Measurements from ENCODE around the gene TTC4.

The TTC4 gene

DNA sequence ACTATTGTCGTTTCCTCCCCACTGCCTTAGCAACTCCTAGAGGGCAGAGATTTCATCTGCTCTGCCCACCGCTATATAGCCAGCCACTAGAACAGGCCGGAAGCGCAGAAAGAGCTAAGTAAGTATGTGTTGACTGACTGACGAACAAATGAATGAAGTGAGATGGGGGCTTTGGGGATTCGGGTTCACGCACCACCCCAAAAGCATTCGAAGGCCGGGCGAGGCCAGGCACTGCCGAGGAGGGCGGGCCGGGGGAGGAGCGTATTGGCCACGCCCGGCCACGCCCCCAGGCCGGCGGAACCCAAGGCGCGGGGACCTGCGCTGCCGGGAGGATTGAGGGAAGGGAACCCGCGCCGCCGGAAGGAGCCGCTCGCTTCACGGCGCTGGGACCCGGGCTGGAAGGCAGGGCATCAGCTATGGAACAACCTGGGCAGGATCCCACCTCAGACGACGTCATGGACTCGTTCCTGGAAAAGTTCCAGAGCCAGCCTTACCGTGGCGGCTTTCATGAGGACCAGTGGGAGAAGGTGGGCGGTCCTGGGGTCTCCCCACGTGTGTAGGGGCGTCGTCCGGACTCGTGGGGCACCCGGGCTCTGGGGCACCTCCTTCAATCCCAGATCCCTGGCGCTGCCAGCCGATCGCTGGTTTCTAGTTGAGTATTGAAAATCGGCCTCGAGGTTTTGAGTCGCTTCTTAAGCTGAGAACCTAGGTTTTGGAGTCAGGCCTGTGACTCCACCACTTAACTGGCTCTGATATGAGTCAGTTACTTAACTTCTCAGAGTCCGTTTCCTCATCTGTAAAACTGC, at the start of gene TTC4:
Gene TTC4 (plus strand): TSS at position 369 of the 806 bp plus-strand sequence. CDS start 48 bp downstream, at position 417.
- H3K27ac ChIP-seq (ENCODE audit: low read depth, low read length) = peak within 1 kb of the TSS; percentile 73
- no peaks in the 10 kb centered on the region for H3K27me3 ChIP-seq (ENCODE audit: control insufficient read depth in 1 of 2, insufficient read depth in 2 of 2, low read length in 2 of 2)

DNA sequence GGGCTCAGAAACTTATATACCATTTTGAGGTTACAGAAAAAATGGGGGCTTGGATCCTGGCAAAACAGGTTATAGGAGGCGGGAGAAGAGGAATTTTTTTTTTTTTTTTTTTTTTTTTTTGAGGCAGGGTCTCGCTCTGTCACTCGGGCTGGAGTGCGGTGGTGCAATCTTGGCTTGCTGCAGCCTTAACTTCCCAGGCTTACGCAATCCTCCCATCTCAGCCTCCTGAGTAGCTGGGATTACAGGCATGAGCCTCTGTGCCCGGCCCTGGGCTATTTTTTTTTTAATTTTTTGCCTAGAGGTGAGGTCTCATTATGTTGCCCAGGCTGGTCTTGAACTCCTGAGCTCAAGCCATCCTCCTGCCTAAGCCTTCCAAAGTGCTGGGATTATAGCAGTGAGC, 49.3 kb upstream of the TTC4 start:
- Histone ChIP-seq H3K36me3 (ENCODE audit: insufficient read depth, low read length) (no peaks in the 10 kb centered on the region), H3K9ac (ENCODE audit: low read length) (no peak overlapping the region), H3K9me3 (ENCODE audit: low read length) (no peaks in the 10 kb centered on the region), H3K4me1 (ENCODE audit: insufficient read depth, low read length) (no peaks in the 10 kb centered on the region), H3K4me3 (ENCODE audit: low read depth in 1 of 2, low read length in 2 of 2) (no peak overlapping the region), H3K27me3 (ENCODE audit: control insufficient read depth in 1 of 2, insufficient read depth in 2 of 2, low read length in 2 of 2) (no peaks in the 10 kb centered on the region), H3K27ac (ENCODE audit: low read depth, low read length) (no peak overlapping the region)

More for the DNA sequence above, at the start of gene TTC4:
- peak within 1 kb of the TSS; percentile 76 to 91 for H3K4me3 ChIP-seq (ENCODE audit: low read depth in 1 of 2, low read length in 2 of 2)
- peak within 1 kb of the TSS; percentile 63 for H3K9ac ChIP-seq (ENCODE audit: low read length)
- peaks cover 16% of the 10 kb centered on the region for H3K36me3 ChIP-seq (ENCODE audit: insufficient read depth, low read length)
- no peaks in the 10 kb centered on the region for H3K9me3 ChIP-seq (ENCODE audit: low read length)
- H3K4me1 ChIP-seq (ENCODE audit: insufficient read depth, low read length) = peaks cover 20% of the 10 kb centered on the region

DNA sequence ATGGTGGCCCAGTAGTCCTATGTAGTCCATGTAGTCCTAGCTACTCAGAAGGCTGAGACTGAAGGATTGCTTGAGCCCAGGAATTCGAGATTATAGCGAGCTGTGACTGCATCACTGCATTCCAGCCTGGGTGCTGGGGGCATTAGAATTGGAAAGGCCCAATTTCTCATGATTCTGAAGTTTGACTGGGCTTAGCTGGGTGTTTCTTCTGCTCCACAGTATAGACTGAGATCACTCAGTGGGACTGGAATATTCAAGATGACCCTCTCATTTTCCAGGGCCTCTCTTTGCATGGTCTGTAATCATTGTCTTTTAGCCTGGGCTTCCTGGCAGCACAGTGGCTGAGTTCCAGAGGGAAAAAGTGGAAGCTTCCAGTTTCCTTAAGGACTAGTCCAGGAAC, 47.9 kb upstream of the TTC4 start:
- no peak overlapping the region for H3K27ac ChIP-seq (ENCODE audit: low read depth, low read length)
- H3K9me3 ChIP-seq (ENCODE audit: low read length) = no peaks in the 10 kb centered on the region
- no peak overlapping the region for H3K4me3 ChIP-seq (ENCODE audit: low read depth in 1 of 2, low read length in 2 of 2)
- H3K4me1 ChIP-seq (ENCODE audit: insufficient read depth, low read length) = no peaks in the 10 kb centered on the region
- H3K36me3 ChIP-seq (ENCODE audit: insufficient read depth, low read length) = no peaks in the 10 kb centered on the region
- H3K9ac ChIP-seq (ENCODE audit: low read length) = no peak overlapping the region
- no peaks in the 10 kb centered on the region for H3K27me3 ChIP-seq (ENCODE audit: control insufficient read depth in 1 of 2, insufficient read depth in 2 of 2, low read length in 2 of 2)

- Histone ChIP-seq H3K9me3 (ENCODE audit: low read length) (no peaks in the 10 kb centered on the region), H3K27ac (ENCODE audit: low read depth, low read length) (no peak overlapping the region), H3K36me3 (ENCODE audit: insufficient read depth, low read length) (no peaks in the 10 kb centered on the region), H3K9ac (ENCODE audit: low read length) (no peak overlapping the region), H3K4me1 (ENCODE audit: insufficient read depth, low read length) (no peaks in the 10 kb centered on the region), H3K4me3 (ENCODE audit: low read depth in 1 of 2, low read length in 2 of 2) (no peak overlapping the region), H3K27me3 (ENCODE audit: control insufficient read depth in 1 of 2, insufficient read depth in 2 of 2, low read length in 2 of 2) (no peaks in the 10 kb centered on the region)
These were observed 47.1 kb upstream of the TTC4 start for GRCh38 chr1:54668567-54668966.

GRCh38 chr1:54671985-54672608, 43.6 kb upstream of the TTC4 start:
- H3K4me3 ChIP-seq (ENCODE audit: low read depth in 1 of 2, low read length in 2 of 2) = no peak overlapping the region
- no peaks in the 10 kb centered on the region for H3K4me1 ChIP-seq (ENCODE audit: insufficient read depth, low read length)
- H3K9me3 ChIP-seq (ENCODE audit: low read length) = no peaks in the 10 kb centered on the region
- H3K27ac ChIP-seq (ENCODE audit: low read depth, low read length) = no peak overlapping the region
- peaks cover 5% of the 10 kb centered on the region for H3K36me3 ChIP-seq (ENCODE audit: insufficient read depth, low read length)
- H3K27me3 ChIP-seq (ENCODE audit: control insufficient read depth in 1 of 2, insufficient read depth in 2 of 2, low read length in 2 of 2) = no peaks in the 10 kb centered on the region
- H3K9ac ChIP-seq (ENCODE audit: low read length) = no peak overlapping the region

- no peak overlapping the region for H3K27ac ChIP-seq (ENCODE audit: low read depth, low read length)
- no peak overlapping the region for H3K9ac ChIP-seq (ENCODE audit: low read length)
- H3K36me3 ChIP-seq (ENCODE audit: insufficient read depth, low read length) = peaks cover under 1% of the 10 kb centered on the region
- H3K4me3 ChIP-seq (ENCODE audit: low read depth in 1 of 2, low read length in 2 of 2) = no peak overlapping the region
- no peaks in the 10 kb centered on the region for H3K27me3 ChIP-seq (ENCODE audit: control insufficient read depth in 1 of 2, insufficient read depth in 2 of 2, low read length in 2 of 2)
- H3K4me1 ChIP-seq (ENCODE audit: insufficient read depth, low read length) = peaks cover 11% of the 10 kb centered on the region
- no peaks in the 10 kb centered on the region for H3K9me3 ChIP-seq (ENCODE audit: low read length)
These were observed 36.7 kb upstream of the TTC4 start for GRCh38 chr1:54678776-54679643.

DNA sequence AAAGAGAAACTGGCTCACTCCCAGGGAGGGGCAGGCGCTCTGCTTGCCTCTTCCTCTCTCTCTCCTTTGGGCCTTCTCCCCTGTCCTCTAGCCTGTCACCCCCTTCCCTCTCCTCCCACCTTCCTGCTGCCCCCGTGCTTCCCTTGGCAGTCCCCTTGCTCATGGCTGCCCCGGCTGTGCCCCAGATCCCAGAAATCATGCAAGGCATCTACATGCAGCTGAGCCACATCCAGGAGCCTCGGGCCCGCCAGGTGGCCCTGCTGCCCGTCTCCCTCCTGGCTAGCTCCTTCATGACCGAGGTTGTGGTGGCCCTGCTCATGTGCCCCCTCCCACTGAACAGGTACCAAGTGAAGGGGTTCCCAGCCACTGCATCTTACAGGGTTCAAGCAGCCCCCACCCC, 36.0 kb upstream of the TTC4 start:
- no peak overlapping the region for H3K9ac ChIP-seq (ENCODE audit: low read length)
- no peak overlapping the region for H3K4me3 ChIP-seq (ENCODE audit: low read depth in 1 of 2, low read length in 2 of 2)
- peaks cover 11% of the 10 kb centered on the region for H3K4me1 ChIP-seq (ENCODE audit: insufficient read depth, low read length)
- H3K36me3 ChIP-seq (ENCODE audit: insufficient read depth, low read length) = no peaks in the 10 kb centered on the region
- H3K9me3 ChIP-seq (ENCODE audit: low read length) = no peaks in the 10 kb centered on the region
- no peaks in the 10 kb centered on the region for H3K27me3 ChIP-seq (ENCODE audit: control insufficient read depth in 1 of 2, insufficient read depth in 2 of 2, low read length in 2 of 2)
- H3K27ac ChIP-seq (ENCODE audit: low read depth, low read length) = no peak overlapping the region

DNA sequence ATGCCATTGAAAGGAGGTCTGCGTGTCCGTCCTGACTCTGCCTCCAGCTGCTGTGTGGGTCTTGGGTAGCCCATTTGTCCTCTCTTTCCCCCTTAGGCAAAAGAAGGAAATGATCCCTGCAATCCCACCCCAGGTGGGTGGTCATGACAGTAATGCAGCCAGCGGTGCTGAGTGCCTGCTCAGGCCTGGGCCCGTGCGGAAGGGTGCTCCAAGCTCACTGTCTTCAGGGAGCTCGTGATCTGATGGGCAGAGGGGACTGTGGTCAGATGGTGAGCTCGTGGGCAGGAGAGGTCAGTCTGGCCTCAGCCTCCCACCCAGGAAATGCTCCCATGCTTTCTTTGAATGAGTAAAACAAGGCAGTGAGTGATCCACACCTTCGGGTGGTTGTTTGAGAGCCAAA, 35.3 kb upstream of the TTC4 start:
- H3K36me3 ChIP-seq (ENCODE audit: insufficient read depth, low read length) = no peaks in the 10 kb centered on the region
- no peak overlapping the region for H3K27ac ChIP-seq (ENCODE audit: low read depth, low read length)
- H3K27me3 ChIP-seq (ENCODE audit: control insufficient read depth in 1 of 2, insufficient read depth in 2 of 2, low read length in 2 of 2) = no peaks in the 10 kb centered on the region
- H3K9ac ChIP-seq (ENCODE audit: low read length) = no peak overlapping the region
- H3K4me3 ChIP-seq (ENCODE audit: low read depth in 1 of 2, low read length in 2 of 2) = no peak overlapping the region
- no peaks in the 10 kb centered on the region for H3K9me3 ChIP-seq (ENCODE audit: low read length)
- H3K4me1 ChIP-seq (ENCODE audit: insufficient read depth, low read length) = peaks cover 11% of the 10 kb centered on the region

DNA sequence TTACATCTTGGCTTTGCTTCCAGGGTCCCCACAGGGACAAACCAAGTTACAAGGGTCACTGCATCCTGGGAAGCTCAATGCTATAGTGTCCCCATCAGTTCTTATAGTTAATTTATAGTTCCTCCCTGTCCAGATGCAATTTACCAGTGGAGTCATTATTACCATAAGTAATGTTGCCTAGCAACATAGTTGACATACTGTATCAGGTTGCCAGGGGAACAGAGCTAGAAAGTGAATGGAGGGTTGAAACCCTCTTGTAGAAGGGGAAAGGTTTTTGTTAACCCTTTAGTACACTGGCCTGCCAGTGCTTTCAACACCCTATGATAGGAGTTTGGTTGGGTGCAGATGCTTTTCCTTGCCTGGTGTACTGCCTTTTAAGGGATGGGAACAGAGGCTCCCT, 34.3 kb upstream of the TTC4 start:
- no peaks in the 10 kb centered on the region for H3K36me3 ChIP-seq (ENCODE audit: insufficient read depth, low read length)
- H3K4me3 ChIP-seq (ENCODE audit: low read depth in 1 of 2, low read length in 2 of 2) = no peak overlapping the region

DNA sequence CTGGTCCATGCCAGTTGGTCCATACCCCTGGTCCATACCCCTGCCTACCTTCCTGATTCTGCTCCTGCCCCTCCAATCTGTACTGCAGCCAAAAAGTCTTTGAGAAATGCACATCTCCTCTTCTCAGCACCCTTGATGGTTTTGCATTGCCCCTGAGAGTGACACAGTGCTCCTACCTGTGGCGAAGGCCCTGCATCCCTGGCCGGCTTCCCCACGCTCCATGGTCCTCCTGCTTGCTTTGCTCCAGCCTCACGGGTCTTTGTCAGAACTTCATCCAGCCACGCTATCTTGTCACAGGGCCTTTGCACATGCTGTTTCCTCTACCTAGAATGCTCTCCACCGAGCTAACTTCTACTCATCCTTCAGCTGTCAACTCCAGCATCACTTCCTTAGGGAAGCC, 32.2 kb upstream of the TTC4 start:
- no peak overlapping the region for H3K27ac ChIP-seq (ENCODE audit: low read depth, low read length)
- no peaks in the 10 kb centered on the region for H3K27me3 ChIP-seq (ENCODE audit: control insufficient read depth in 1 of 2, insufficient read depth in 2 of 2, low read length in 2 of 2)
- H3K9ac ChIP-seq (ENCODE audit: low read length) = no peak overlapping the region
- peaks cover 11% of the 10 kb centered on the region for H3K4me1 ChIP-seq (ENCODE audit: insufficient read depth, low read length)
- H3K9me3 ChIP-seq (ENCODE audit: low read length) = no peaks in the 10 kb centered on the region
- H3K36me3 ChIP-seq (ENCODE audit: insufficient read depth, low read length) = no peaks in the 10 kb centered on the region
- H3K4me3 ChIP-seq (ENCODE audit: low read depth in 1 of 2, low read length in 2 of 2) = no peak overlapping the region

More for the DNA sequence above, 34.3 kb upstream of the TTC4 start:
- H3K9me3 ChIP-seq (ENCODE audit: low read length) = no peaks in the 10 kb centered on the region
- H3K27ac ChIP-seq (ENCODE audit: low read depth, low read length) = no peak overlapping the region
- H3K27me3 ChIP-seq (ENCODE audit: control insufficient read depth in 1 of 2, insufficient read depth in 2 of 2, low read length in 2 of 2) = no peaks in the 10 kb centered on the region
- H3K9ac ChIP-seq (ENCODE audit: low read length) = no peak overlapping the region
- peaks cover 11% of the 10 kb centered on the region for H3K4me1 ChIP-seq (ENCODE audit: insufficient read depth, low read length)

- H3K9ac ChIP-seq (ENCODE audit: low read length) = no peak overlapping the region
- H3K9me3 ChIP-seq (ENCODE audit: low read length) = no peaks in the 10 kb centered on the region
- peaks cover 11% of the 10 kb centered on the region for H3K4me1 ChIP-seq (ENCODE audit: insufficient read depth, low read length)
- H3K4me3 ChIP-seq (ENCODE audit: low read depth in 1 of 2, low read length in 2 of 2) = no peak overlapping the region
- no peaks in the 10 kb centered on the region for H3K36me3 ChIP-seq (ENCODE audit: insufficient read depth, low read length)
- H3K27me3 ChIP-seq (ENCODE audit: control insufficient read depth in 1 of 2, insufficient read depth in 2 of 2, low read length in 2 of 2) = no peaks in the 10 kb centered on the region
- no peak overlapping the region for H3K27ac ChIP-seq (ENCODE audit: low read depth, low read length)
These were observed 30.2 kb upstream of the TTC4 start for GRCh38 chr1:54685335-54685905.
